SH-SY5Y (cell line): Measurements from ENCODE around the gene S100G.

Source experiments
- GATA2 ChIP-seq: IDR thresholded peaks from 2 replicates; pipeline ENCODE4 v1.6.1; 2011; ENCODE audit warnings: mild to moderate bottlenecking, low read depth, low read length
- GATA3 ChIP-seq: IDR thresholded peaks from 2 replicates; pipeline ENCODE4 v1.6.1; 2011; ENCODE audit warnings: low read depth, mild to moderate bottlenecking, low read length, moderate library complexity

Gene S100G

DNA sequence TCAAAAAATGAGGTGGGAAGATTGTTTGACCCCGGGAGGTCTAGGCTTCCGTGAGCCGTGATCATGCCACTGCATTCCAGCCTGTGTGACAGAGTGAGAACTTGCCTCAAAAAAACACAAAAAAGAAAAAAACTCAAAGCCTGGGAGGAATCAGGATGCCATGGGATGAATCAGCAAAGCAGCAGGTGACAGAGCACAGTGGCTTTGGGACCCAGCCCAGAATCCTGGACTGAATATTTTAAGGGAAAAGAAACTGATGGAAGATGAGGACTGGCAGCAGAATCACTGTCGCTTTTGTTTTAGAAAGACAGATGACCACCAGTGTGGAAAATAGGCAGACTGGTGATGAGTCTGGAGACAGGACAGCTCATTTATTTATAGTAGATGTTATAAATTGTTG, 16.6 kb downstream of the S100G start:
- TF ChIP-seq GATA2 (no peak), GATA3 (no peak)

- TF ChIP-seq GATA3: no peak
- TF ChIP-seq GATA2: no peak
Measured at GRCh38 chrX:16671005-16671404, 21.0 kb downstream of the S100G start.

GRCh38 chrX:16678689-16679088, 28.7 kb downstream of the S100G start:
- no peak for TF ChIP-seq GATA2
- TF ChIP-seq GATA3: no peak

GRCh38 chrX:16683007-16683664, 33.2 kb downstream of the S100G start:
- TF ChIP-seq GATA3: no peak
- TF ChIP-seq GATA2: no peak

GRCh38 chrX:16687514-16687913, 37.6 kb downstream of the S100G start:
- TF ChIP-seq GATA3 (no peak), GATA2 (no peak)

- TF ChIP-seq GATA2: no peak
- TF ChIP-seq GATA3: no peak
Measured at GRCh38 chrX:16695079-16695676, 45.2 kb downstream of the S100G start.

GRCh38 chrX:16696956-16697355, 47.0 kb downstream of the S100G start:
- TF ChIP-seq GATA2 (no peak), GATA3 (no peak)

GRCh38 chrX:16699389-16699788, 49.4 kb downstream of the S100G start:
- TF ChIP-seq GATA3 (no peak), GATA2 (no peak)

DNA sequence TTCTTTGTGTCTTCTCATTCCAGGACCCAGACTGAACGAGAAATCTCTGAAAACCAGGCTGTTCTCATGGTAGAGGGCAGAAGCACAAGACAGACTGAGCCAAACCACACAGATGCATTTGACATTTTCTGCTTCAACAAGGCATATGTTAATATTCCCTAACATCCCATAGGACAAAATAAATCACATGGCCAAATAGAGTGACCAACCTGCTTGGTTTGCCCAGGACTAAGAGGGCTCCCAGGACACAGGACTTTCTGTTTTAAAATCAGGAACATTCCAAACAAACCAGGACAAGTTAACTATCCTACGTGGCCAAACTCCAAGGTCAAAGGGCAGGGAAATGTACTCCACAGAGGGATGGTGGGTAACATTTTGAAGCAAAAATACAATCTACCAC, 50.8 kb downstream of the S100G start:
- TF ChIP-seq GATA2 (no peak), GATA3 (no peak)

DNA sequence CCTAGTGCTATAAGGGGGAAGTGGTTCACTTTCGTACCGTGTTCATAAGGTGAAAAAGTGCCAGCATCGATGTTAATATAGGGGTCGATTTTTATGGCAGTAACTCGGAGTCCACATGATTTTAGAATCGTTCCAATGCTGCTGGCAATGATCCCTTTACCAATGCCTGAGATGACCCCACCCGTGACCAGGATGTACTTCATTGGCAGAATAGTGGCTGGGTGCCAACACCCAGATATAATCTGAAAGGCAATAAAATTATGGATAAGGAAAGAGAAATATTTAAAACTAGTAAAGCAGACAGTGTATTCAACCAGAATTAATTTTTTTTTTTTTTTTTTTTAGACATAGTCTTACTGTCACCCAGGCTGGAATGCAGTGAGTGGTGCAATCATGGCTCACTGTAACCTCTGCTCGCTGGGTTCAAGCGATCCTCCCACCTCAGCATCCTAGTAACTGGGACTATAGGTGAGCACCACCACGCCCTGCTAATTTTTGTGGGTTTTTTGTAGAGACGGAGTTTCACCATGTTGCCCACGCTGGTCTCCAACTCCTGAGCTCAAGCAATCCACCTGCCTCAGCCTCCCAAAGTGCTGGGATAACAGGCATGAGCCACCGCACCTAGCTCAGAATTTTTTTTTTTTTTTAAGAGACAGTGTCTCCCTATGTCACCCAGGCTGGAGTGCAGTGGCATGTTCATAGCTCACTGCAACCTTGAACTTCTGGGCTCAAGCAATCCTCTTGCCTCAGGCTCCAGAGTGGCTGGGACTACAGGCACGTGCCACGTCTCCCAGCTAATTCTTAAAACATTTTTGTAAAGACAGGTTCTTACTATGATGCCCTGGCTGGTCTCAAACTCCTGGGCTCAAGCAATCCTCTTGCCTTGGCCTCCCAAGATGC, 53.0 kb downstream of the S100G start:
- TF ChIP-seq GATA2 (no peak), GATA3 (no peak)
